Germinal center (tissue), 1 donor: ENCODE results near the gene GALNT15.

Source experiments
- DNase-seq: peaks from one replicate; pipeline ENCODE4 v3.0.0; 2012; ENCODE audit warnings: mixed read lengths, low spot score

The GALNT15 gene

GRCh38 chr3:16253601-16254000 lies 79.1 kb downstream of the GALNT15 start:
- DNase-seq = no peak

DNA sequence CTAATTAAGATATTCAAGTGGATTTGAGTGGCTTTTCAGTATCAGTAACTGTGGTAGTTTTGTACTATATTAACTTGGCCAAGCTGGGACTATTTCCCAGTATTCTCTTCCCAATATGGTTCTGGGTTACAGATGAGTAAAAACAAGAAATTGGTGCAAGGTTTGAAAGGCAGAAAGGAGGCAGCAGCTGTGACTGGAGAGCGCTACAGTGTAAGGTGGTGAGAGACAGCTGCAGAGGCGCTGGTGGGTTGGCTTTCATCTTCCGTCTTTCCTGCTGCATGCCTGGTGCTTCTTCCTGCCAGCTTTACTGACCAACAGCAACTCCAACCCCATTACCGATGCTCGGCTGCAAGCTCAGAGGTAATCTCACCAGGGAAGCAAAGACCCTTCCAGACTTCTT lies 80.4 kb downstream of the GALNT15 start:
- no peak for DNase-seq

- no peak for DNase-seq
Observed at GRCh38 chr3:16255326-16255725, 80.8 kb downstream of the GALNT15 start.

- no peak for DNase-seq
Observed at GRCh38 chr3:16255726-16256125, 81.2 kb downstream of the GALNT15 start.

- DNase-seq = no peak
Observed at GRCh38 chr3:16257309-16257708, 82.8 kb downstream of the GALNT15 start.

DNA sequence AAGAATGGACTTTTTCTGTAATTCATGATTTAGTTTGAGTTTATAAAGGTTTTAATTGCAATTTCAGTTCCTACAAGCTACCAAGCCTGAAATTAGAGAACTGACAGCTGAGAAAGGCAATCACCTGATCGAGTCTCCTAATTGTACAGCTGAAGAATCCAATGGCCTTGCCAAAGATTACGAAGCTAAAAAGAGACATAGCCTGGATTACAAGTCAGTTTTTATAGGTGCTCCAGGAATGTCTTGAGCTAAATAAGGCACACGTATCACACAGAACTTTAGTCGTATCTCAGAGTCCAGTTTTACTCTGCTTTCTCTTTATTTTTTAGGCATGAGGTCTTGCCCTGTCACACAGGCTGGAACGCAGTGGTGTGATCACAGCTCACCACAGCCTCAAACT lies 83.7 kb downstream of the GALNT15 start:
- no peak for DNase-seq

- DNase-seq = no peak
Observed at GRCh38 chr3:16258866-16259265, 84.4 kb downstream of the GALNT15 start.

DNA sequence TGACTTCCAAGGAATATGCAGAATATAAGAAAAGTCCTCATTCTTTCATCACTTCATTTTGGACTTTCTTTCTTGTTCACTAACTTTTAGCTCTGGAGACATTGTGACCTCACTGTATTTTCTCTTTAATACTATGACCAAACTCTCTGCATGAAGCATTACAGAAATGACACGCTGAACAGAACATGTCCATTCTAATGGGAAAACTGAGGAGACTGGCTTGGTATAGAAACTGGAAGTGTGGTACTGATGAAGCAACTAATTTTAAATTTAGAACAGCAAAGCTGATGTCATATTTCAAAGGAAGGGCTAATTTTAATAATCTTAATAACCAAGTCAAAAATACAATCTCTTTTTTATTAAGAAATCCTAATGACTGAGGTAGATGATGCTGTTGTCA lies 85.6 kb downstream of the GALNT15 start:
- DNase-seq = no peak

GRCh38 chr3:16262174-16262573 lies 87.7 kb downstream of the GALNT15 start:
- DNase-seq = no peak

- DNase-seq = no peak
Observed at GRCh38 chr3:16264174-16264707, 89.8 kb downstream of the GALNT15 start.

DNA sequence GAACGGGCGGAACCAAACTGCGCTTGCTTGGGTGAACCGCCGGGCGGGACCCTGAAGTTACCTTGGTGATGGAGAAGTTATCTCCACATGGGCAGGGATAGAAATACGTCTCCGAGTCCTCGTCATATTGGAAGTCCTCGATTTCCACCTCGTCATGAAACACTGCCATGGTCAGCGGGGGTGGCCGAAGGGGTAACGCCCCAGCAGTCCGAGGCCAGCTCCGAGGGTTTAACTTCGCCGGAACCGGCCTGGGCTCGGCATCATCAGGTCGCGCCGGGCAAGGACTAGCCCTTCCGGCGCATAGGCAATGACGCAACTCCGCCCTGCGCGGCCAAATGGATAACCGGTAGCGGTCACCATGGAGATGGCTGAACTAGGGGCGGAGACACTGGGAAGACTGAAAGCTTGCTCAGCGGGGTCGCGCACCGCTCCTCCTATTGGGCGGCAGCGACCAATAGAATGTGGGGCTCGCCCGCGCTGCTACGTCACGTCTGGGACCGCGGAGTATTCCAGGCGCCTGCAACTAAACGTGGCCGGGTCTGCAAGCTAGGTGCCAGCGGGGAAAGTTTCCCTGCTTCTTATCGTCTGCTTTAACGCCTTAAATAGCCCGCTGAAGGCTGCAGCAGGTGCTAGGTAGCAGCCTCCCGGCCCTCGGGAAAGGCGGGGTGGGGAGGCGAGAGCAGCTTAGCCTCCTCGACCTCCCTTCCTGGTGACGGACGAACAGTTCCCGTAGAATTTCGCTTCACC lies 90.4 kb downstream of the GALNT15 start, which contains the start of the genes DPH3 and OXNAD1:
Gene DPH3, minus strand, starts transcription at position 236 of the 747 bp plus-strand sequence. Its CDS starts 67 bp downstream, at position 169.
Gene OXNAD1, plus strand, starts transcription at position 505 of the 747 bp plus-strand sequence. CDS start 5,741 bp downstream, outside the sequence.
- peak; percentile 98 for DNase-seq

DNA sequence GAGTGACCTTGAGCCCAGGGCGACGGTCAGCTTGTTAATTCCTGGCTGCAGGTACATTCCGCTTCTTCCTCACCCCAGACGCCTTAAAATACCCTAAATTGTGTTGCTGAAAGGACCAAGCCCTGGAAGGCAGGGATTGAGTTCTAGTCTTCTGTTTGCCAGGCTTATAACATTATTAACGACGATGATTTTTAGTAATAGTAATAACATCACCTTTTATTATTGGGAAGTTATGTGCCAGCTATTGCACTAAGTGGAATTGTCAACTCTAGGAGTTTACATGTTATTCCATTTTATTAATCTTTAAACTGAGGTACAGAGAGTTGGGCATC lies 90.9 kb downstream of the GALNT15 start:
- DNase-seq = no peak

GRCh38 chr3:16266714-16267113 lies 92.2 kb downstream of the GALNT15 start:
- DNase-seq = no peak

GRCh38 chr3:16270855-16271254 lies 96.4 kb downstream of the GALNT15 start:
- DNase-seq = no peak

- DNase-seq = no peak
Observed at GRCh38 chr3:16272588-16272987, 98.1 kb downstream of the GALNT15 start.

DNA sequence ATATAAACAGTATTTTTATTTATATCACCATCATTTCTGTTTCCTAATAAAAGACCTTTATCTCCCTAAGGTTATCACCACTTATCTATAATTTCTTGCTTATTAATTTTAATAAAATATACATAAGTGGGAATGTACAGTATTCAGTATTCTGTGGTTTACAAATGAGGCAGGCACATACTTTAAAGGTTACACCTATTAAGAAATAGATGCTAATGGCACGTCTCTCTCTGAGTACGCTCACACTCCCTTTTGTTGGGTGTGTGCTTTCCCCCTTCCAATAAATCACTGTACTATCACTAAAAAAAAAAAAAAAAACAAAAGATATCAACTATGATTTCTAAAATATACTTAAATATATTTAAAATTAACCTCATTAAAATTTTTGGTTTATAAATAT lies 99.4 kb downstream of the GALNT15 start:
- DNase-seq = no peak

DNA sequence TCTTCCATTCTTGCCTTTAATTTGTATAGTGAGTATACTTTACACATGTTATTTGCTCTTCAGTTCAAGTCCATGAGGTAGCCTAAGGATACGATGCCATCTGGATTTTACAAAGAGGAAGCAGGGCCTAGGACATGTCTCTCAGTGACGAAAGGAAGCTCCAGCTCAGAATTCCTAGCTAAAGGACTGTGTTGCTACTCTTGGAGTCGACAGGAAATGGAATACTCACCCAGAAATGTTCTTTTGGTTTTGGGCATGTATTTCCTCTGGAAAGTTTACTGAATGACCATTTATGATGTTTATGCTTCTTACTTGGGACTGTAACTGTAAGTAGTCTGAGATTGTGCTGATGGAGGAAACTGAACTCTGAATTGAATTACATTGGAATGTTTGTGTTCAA lies 103.0 kb downstream of the GALNT15 start:
- no peak for DNase-seq

GRCh38 chr3:16279010-16279801 lies 104.7 kb downstream of the GALNT15 start:
- no peak for DNase-seq

DNA sequence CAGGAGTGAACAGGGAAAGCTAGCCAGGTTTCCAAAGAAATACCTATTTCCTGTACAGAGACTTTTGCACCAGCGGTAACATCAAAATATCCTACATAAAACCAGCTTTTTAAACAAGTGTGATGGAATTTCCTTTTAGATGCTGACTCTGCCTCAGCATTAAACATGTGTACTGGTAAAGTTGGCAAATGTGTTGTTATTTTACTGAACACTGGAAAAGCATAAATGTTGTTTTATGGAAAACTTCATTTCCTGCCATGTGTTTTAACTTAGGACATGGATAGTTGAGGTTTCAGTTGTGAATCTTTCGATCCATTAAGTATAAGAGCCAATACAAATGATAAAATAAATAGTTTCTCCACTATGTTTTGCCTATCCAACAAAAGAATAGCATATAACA lies 106.2 kb downstream of the GALNT15 start:
- no peak for DNase-seq
